ENCODE measurements around the gene OR1J2.
"Not testable (repeated sequence)": the region's sequence is repeated elsewhere in the genome, so short reads cannot be mapped to it uniquely, and the experiment has no call there.

OR1J2 gene, protein sequence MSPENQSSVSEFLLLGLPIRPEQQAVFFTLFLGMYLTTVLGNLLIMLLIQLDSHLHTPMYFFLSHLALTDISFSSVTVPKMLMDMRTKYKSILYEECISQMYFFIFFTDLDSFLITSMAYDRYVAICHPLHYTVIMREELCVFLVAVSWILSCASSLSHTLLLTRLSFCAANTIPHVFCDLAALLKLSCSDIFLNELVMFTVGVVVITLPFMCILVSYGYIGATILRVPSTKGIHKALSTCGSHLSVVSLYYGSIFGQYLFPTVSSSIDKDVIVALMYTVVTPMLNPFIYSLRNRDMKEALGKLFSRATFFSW

DNA sequence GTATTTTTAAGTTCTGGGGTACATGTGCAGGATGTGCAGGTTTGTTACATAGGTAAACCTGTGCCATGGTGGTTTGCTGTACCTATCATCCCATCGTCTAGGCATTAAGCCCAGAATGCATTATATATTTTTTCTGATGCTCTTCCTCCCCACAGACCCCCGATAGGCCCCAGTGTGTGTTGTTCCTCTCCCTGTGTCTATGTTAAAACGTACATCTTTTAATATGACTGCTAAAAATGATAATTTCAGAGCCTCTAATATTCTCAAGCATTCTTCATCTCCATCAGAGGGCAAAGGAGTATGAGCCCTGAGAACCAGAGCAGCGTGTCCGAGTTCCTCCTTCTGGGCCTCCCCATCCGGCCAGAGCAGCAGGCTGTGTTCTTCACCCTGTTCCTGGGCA is at the start of gene OR1J2:
TSS of gene OR1J2 (plus strand) at position 301 of the 400 bp plus-strand sequence. CDS start at position 301, 0 bp downstream.
- DNase-seq (ENCODE audit: low read depth): no peak

DNA sequence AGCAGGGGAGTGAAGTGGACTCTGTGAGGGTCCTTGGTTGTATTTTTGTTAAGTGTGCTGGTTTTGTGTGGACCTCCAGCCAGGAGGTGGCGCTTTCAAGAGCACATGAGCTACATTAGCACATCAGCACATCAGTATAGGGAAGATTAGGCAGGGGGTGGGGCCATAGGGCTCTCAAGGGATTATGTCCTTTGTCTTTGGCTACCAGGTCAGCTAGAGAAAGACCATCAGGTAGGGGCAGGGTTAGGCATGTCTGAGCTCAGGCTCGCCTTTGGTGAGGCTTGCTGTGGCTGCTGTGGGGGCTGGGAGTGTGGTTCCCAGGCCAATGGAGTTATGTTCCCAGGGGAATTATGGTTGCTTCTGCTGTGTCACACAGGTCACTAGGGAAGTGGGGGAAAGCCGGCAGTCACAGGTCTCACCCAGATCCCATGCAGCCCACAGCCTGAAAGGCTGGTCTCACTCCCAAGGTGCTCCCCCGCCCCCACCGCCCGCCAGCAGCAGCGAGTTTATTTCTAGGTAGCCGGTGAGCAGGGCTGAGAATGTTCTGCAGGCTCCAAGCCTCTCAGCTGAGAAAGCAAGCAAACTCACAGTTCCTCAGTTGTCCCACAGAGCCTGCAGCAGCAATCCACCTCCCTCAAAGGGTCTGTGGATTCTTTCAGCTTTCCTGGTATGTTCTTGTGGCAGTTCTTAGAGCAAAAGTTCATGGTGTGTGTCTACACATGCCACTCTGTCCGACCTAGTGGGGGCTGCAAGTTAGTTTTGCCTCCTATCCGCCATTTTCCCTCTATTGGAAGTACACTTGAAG is 46.6 kb upstream of the OR1J2 start:
- no peak for DNase-seq (ENCODE audit: low read depth)

DNA sequence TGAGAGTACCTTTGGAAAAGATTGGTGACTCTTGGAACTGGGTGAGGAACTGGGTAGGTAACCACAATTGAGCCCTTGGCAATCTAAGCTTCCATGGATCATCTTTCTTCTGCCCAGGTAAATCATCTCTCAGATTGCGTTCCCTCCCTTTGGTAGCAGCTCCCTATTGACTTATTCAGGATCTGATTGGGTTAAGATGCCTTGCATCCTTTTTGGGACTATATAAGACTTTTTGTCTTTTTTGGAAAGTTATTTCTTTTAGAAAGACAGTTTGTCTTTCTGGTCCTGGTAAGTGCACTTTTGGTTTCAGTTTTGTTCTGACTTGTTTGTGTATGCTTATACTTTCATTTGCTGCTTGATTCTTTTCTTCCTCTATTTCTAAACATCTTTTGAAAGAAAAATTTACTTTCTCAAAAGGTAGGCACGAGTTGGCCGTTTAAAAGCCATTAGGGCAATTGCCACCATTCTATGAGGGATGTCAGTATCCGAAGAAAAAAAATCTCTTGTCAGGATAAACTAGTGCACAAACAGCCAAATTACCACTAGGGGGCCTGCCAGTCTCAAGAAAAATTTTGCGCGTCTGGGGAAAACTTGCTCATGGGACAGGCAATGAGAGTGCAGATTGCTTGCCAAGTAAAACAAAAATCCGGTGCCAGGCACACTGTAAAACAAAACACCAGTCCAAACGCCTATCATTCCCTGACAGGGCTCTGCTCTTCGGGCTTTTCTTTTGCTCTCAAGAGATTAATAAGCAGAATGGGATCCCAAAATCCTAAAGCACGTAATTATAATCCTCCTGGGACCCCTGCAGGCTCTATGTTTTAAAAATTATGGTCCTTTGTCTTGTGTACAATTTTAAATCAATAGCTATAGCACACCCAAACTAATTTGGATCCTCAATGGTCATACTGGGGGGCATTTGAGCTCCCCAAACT is 45.7 kb upstream of the OR1J2 start:
- DNase-seq (ENCODE audit: low read depth): peak; percentile 18

DNA sequence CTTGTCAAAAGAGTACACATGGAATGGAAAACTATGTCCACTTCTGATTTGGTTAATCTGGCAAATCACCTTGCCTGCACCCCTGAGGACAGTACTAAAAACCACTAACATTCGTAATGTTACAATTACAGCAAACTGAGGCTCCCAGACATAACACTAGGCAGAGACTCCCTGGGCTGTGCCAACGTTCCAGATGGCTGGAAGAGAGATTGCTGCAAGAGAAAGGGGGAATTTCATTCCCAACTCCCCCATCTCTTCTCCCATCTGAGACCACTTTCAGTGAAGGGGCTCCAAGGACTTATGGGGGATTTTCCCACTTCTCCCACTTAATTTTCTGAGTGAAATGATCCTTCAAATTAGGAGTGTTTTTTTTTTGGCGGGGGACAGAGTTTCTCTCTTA is 44.1 kb upstream of the OR1J2 start:
- DNase-seq (ENCODE audit: low read depth): no peak

DNA sequence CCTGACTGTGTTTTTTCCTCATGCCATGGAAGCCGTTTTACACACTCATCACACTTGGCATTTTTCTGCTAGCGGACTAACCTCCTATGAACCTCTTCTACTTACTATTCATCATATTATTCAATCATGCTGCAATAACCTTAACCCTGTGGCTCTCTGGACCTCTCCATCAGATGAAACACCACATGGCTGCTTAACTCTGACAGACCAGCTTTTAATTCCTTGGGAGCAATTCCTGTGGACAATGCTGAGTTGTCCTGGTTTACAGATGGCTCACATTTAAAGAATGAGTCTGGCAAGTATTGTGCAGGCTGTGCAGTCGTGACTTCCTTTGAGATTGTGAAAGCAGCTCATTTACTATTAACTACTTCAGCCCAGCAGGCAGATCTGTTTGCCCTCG is 41.9 kb upstream of the OR1J2 start:
- DNase-seq (ENCODE audit: low read depth): no peak

GRCh38 chr9:122474561-122474960 is 36.0 kb upstream of the OR1J2 start:
- DNase-seq (ENCODE audit: low read depth): no peak

DNA sequence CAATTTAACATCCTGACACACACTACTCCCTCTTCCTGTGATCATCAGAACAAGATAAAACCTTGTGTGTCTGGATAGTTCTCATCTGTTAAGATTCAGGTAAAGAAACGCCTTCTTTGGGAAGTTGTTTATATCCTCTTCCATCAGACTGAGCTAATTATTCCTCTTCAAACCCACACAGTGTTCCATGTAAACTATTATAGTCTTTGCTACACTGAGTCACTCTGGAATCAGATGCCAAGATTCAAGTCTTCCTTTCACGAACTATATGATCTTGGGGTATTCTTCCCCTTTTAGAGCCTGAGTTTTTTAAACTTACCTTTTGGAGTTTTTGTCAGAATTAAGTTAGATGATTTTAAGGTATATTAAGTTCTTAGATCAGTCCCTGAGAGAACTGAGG is 34.9 kb upstream of the OR1J2 start:
- DNase-seq (ENCODE audit: low read depth): no peak

GRCh38 chr9:122477346-122477745 is 33.3 kb upstream of the OR1J2 start:
- no peak for DNase-seq (ENCODE audit: low read depth)

GRCh38 chr9:122477826-122478225 is 32.8 kb upstream of the OR1J2 start, which contains the start of gene OR1J1:
OR1J1 (minus strand) TSS chr9:122477926; CDS start chr9:122477926, 0 bp downstream.
- DNase-seq (ENCODE audit: low read depth): no peak

DNA sequence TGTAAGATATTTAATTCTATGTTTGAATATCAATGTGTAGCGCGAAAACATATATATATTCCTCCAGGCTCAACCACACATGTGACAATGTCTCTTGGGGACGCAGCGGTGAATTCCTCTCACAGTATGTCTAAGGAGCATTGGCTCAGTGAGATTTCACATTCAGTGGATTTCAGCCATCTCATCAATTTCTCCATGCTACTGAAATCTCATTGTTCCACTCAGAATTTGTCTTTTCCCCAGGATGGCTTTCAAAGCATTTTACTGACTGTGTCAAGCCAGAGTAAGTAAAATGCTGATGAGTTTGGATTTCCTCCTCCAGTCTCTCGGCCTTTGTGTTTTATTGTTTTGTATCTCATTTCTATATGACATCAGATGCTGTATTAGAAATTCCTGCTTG is 31.5 kb upstream of the OR1J2 start:
- no peak for DNase-seq (ENCODE audit: low read depth)

DNA sequence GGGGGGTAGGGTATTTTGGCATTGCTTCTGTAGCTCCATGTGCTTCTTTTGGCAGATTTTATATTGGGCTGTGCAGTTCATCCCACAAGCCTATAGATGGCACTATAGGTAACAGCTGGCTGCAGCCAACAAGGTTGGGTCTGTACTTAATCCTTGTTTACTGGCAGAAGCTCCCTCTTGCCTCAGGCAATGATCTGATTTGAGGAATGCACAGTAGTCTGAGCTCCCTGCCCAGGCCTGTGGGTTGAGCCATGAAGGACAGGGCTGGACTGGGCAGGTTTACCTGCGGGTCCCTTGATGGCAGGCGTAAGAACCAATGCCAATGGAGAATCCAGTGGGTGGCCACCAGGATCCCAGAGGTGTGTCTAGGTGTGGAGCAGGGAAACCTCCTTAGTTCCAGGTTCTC is 11.7 kb upstream of the OR1J2 start:
- no peak for DNase-seq (ENCODE audit: low read depth)

DNA sequence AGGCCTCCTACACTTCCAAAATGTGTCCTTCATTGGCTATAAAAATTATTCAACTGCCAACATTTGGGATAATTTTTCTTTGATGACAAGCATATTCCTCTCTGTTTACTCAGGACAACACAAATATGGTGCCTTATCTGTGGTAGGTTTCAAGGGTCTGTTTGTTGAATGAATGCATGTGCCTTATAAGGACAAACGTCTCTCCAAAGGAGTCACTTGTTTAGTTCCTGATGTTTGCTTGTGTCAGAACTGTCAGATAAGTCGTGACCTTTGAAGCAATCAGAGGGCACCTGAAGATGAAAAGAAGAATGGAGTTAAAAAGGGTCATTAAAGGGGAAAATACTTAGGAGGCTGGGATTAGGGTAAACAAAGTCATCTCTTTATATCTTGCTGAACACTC is 3.6 kb upstream of the OR1J2 start:
- DNase-seq (ENCODE audit: low read depth): no peak

GRCh38 chr9:122518226-122518625 is 7.6 kb downstream of the OR1J2 start:
- no peak for DNase-seq (ENCODE audit: low read depth)

GRCh38 chr9:122518841-122519240 is 8.2 kb downstream of the OR1J2 start, which contains the start of gene OR1J4:
OR1J4 (plus strand) TSS chr9:122519141; CDS start chr9:122519141, 0 bp downstream.
- no peak for DNase-seq (ENCODE audit: low read depth)

- DNase-seq (ENCODE audit: low read depth): no peak
Observed at GRCh38 chr9:122519376-122519775, 8.8 kb downstream of the OR1J2 start.

GRCh38 chr9:122526602-122527001 is 16.0 kb downstream of the OR1J2 start:
- DNase-seq (ENCODE audit: low read depth): no peak

DNA sequence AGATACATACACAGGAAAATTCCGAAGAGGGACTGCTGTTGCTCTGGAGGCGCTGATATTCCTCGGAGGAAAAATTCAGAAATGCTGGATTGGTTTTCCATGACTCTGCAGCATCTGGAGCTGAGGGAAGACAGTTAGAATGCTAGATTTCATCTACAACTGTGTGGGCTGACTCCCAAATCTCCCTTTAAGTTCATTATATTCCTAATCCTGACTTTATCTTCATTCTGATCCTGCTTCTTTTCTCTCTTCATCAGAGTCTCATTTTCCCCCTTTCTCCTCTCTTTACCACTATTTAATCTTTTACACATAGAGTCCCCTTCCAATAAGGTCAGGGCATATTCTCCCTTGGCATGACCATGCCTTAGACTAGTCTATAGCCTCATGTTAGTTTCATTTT is 16.6 kb downstream of the OR1J2 start, which contains the start of gene OR1N1:
TSS of gene OR1N1 (minus strand) at position 101 of the 400 bp plus-strand sequence. CDS start at position 101, 0 bp downstream.
- DNase-seq (ENCODE audit: low read depth): no peak

DNA sequence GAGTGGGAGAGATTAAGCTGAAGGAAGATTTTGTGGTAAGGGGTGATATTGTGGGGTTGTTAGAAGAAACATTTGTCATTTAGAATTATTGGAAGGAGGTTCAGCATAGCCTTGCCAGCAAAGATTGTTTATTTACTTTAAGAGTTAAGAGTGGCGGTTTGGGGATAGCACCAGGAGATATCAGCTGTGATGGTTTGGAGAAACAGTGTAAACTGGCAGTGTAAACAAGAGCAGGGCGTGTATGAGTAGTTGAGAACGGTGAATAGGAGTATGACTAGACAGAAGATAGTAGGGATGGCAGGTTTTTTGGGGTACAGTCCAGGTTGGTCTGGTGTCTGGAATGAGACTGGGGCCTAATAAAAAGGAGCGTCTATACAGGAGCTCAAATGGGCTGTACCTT is 20.6 kb downstream of the OR1J2 start:
- not testable (repeated sequence) for DNase-seq (ENCODE audit: low read depth)

GRCh38 chr9:122536134-122536533 is 25.5 kb downstream of the OR1J2 start:
- no peak for DNase-seq (ENCODE audit: low read depth)

- DNase-seq (ENCODE audit: low read depth): not testable (repeated sequence)
Observed at GRCh38 chr9:122537066-122537465, 26.5 kb downstream of the OR1J2 start.

DNA sequence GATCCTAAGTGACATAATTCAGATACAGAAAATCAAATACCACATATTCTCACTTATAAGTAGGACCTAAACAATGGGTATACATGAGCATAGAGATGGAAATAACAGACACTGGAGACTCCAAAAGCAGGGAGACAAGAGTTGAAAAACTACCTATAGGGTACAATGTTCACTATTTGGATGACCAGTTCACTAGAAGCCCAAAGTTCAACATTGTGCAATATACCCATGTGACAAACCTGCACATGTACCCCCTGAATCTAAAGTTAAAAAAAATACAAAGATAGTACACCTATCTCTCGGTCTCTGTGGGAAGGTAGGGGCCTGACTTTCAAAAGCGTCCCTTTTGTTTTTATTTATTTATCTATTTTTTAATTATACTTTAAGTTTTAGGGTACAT is 28.2 kb downstream of the OR1J2 start:
- DNase-seq (ENCODE audit: low read depth): no peak

DNA sequence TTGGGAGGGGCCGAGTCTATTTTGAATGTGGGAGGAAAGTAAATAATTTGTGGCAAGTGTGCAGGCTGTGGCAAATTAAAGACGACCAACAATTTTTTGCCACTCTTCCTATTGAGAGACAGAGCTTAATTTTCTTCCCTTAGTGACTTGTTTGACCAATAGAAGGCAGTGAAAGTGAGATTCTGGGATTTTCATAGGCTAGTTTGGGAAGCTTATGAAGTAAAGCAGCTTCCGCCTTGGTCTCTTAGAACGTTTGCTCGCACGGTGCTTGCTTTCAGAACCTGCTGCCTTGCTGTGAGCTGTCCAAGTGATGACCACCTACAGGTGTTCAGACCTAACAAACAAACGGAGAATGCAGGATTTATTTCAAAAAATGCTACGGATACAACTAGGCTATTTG is 35.6 kb downstream of the OR1J2 start:
- no peak for DNase-seq (ENCODE audit: low read depth)

Measured in stimulated activated CD8-positive, alpha-beta memory T cell treated with anti-CD3 and anti-CD28 coated beads, Interleukin-7, amount 100 ng/mL, for 24 hours (primary cell).